ENCODE results near the gene LAMB1. TPM values are rescaled to one million over a fixed set of nuclear protein-coding genes. Genes with fewer than 3 reads are reported as not detected.

LAMB1 gene
- polyA plus RNA-seq (2011; rRNA removed): 171 and 204 TPM in 2 replicates
- 299 and 304 TPM in 2 replicates for polyA minus RNA-seq (2011; rRNA and poly(A)+ RNA removed)

DNA sequence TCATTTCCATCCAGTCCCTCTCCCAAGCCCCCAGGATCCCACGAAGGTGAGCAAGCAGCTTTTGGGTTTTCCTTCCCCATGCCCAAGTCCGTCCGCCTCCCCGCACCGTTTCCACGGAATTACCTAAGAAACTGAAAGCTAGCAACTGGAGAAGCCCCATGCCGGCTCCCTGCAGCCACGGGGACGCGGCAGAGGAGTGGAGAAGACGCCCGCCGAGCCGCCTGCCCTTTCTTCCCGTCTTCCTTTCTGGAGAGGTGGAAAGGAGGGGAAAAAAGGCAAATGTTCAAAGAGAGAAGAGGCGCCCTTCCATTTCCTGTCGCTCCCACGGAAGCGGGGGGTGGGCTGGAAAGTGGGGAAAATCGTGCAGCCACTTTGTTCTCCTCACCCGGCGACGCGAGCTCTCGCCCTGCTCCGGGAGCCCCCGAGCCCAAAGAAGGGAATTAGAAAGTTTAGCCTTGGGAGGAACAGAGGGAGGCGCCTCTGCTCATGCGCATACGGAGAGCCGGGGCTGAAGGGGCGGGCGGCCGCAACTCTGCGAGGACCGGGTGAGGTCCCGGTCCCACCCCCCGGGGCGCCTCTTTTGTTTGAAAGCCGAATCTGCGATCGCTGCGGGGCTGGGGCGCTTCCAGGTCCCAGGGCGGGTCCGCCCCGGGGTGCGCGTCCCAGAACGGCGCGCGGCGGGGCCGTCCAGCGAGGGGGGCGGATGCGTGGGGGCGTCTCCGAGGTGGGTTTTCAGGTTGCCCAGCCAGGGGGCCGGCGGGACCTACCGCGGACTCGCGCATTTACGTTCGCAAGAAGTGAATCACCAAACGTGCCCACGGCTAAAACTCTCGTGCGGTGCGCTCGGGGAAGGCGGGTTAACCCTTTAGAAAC lies at the start of gene LAMB1:
Gene LAMB1 (minus strand): TSS at position 436 of the 873 bp plus-strand sequence. CDS start 276 bp downstream, at position 160.
- Histone ChIP-seq H3K4me3 (ENCODE audit: low read depth, low read length) (peak within 1 kb of the TSS; percentile 66), H3K36me3 (ENCODE audit: control insufficient read depth, insufficient read depth, low read length) (peaks cover 2% of the 10 kb centered on the region), H3K27me3 (ENCODE audit: control insufficient read depth, insufficient read depth, low read length) (no peaks in the 10 kb centered on the region; the same call in 1 of the 2 replicates)
- DNase-seq (ENCODE audit: low read depth): no peak
- ChIA-PET CTCF (interaction anchor here (0.8 to 2.1 kb wide), 5 partner anchors 13 to 143 kb away, joined by 3 to 11 read pairs (median 11); no protein-coding TSS in a partner anchor), POLR2A (no interaction called here)
- TF ChIP-seq, protein P1, sequence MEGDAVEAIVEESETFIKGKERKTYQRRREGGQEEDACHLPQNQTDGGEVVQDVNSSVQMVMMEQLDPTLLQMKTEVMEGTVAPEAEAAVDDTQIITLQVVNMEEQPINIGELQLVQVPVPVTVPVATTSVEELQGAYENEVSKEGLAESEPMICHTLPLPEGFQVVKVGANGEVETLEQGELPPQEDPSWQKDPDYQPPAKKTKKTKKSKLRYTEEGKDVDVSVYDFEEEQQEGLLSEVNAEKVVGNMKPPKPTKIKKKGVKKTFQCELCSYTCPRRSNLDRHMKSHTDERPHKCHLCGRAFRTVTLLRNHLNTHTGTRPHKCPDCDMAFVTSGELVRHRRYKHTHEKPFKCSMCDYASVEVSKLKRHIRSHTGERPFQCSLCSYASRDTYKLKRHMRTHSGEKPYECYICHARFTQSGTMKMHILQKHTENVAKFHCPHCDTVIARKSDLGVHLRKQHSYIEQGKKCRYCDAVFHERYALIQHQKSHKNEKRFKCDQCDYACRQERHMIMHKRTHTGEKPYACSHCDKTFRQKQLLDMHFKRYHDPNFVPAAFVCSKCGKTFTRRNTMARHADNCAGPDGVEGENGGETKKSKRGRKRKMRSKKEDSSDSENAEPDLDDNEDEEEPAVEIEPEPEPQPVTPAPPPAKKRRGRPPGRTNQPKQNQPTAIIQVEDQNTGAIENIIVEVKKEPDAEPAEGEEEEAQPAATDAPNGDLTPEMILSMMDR (IDR thresholded peaks at IDR 0.05; ENCODE audit: insufficient read depth, low read depth, low read length): 0 out of 2 replicates have a peak, but pooled peaks have one; percentile 7

DNA sequence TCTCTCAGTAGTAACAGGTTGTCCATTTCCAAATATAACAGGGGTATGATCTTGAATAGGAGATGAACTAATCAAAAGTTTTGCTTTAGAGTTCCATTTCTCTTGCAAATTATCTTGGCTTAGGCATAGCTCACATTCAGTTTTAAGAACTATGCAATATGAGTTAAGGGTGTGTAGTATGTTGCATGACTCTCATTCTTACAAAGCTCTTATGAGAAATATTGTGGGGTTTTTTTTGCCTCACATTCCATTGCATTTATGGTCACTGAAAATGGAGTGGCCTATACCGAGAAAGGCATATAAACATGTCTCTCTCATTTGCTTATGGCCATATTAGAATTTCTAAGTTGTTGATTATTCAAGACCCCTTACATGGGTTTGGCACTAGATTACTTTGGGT lies 48.5 kb upstream of the LAMB1 start:
- no peak for DNase-seq (ENCODE audit: low read depth)
- H3K36me3 ChIP-seq (ENCODE audit: control insufficient read depth, insufficient read depth, low read length): no peaks in the 10 kb centered on the region
- no peaks in the 10 kb centered on the region for H3K27me3 ChIP-seq (ENCODE audit: control insufficient read depth, insufficient read depth, low read length)
- TF ChIP-seq, protein P1 (IDR thresholded peaks at IDR 0.05; ENCODE audit: insufficient read depth, low read depth, low read length): no peak
- H3K4me3 ChIP-seq (ENCODE audit: low read depth, low read length): no peak overlapping the region
- ChIA-PET POLR2A (no interaction called here), CTCF (interaction anchor here (1.0 kb wide), 1 partner anchor 20 kb away, joined by 3 read pairs; no protein-coding TSS in a partner anchor)

DNA sequence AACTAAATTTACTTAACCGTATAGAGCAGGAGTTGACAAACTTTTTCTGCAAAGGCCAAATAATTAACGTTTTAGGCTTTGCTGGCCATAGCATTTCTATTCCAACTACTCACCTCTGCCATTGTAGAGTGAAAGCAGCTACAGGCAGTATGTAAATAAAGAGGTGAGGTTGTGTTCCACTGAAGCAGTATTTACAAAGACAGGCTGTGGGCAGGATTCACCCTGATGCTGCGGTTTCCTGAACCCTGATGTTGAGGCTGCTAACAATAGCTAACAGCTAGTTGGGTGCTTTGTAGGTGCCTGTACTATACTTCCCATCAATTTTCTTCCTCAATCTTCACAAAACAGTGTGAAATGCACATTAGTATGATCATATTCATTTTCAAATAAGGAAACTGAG lies 47.0 kb upstream of the LAMB1 start:
- ChIA-PET CTCF (no interaction called here), POLR2A (no interaction called here)
- no peaks in the 10 kb centered on the region for H3K36me3 ChIP-seq (ENCODE audit: control insufficient read depth, insufficient read depth, low read length)
- no peaks in the 10 kb centered on the region for H3K27me3 ChIP-seq (ENCODE audit: control insufficient read depth, insufficient read depth, low read length)
- no peak for DNase-seq (ENCODE audit: low read depth)
- no peak overlapping the region for H3K4me3 ChIP-seq (ENCODE audit: low read depth, low read length)
- TF ChIP-seq, protein P1 (IDR thresholded peaks at IDR 0.05; ENCODE audit: insufficient read depth, low read depth, low read length): no peak

DNA sequence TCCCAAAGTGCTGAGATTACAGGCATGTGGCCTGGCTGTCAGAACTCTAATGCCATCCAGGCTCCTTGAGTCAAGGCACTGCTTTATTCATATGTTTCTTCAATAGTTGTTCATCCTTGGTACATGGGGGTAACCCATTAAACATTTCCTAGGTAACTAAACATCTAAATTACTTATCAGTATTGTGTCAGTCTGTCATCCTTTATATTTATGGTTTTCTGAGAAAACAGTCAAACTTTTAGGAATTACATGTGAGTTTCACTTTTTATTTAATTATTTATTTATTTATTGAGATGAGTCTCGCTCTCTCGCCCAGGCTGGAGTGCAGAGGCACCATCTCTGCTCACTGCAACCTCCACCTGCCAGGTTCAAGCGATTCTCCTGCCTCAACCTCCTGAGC lies 45.5 kb upstream of the LAMB1 start:
- no peak for DNase-seq (ENCODE audit: low read depth)
- ChIA-PET POLR2A (no interaction called here), CTCF (no interaction called here)
- Histone ChIP-seq H3K27me3 (ENCODE audit: control insufficient read depth, insufficient read depth, low read length) (no peaks in the 10 kb centered on the region), H3K36me3 (ENCODE audit: control insufficient read depth, insufficient read depth, low read length) (no peaks in the 10 kb centered on the region), H3K4me3 (ENCODE audit: low read depth, low read length) (no peak overlapping the region)
- TF ChIP-seq, protein P1 (IDR thresholded peaks at IDR 0.05; ENCODE audit: insufficient read depth, low read depth, low read length): no peak

DNA sequence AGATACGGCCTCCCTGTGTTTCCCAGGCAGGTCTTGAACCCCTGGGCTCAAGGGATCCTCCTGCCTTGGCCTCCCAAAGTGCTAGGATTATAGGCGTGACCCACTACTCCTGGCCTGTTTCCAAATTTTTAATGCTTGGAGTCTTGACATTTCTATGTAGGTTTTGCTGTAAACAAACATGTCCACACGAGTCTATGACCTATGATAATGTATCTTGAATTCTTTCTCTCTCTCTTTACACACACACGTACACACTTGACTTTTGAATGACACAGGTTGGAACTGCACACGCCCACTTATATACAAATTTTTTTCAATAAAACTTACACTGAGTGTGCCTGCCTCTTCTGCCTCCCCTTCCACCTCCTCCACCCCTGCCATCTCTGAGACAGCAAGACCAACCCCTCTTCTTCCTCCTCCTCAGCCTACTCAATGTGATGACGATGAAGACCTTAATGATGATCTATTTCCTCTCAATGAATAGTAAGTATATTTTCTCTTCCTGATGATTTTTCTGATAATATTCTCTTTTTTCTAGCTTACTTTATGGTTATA lies 44.1 kb upstream of the LAMB1 start:
- CTCF ChIA-PET: no interaction called here
- TF ChIP-seq, protein P1 (IDR thresholded peaks at IDR 0.05; ENCODE audit: insufficient read depth, low read depth, low read length): no peak

More for the DNA sequence above, 44.1 kb upstream of the LAMB1 start:
- POLR2A ChIA-PET: no interaction called here
- Histone ChIP-seq H3K36me3 (ENCODE audit: control insufficient read depth, insufficient read depth, low read length) (no peaks in the 10 kb centered on the region), H3K27me3 (ENCODE audit: control insufficient read depth, insufficient read depth, low read length) (no peaks in the 10 kb centered on the region), H3K4me3 (ENCODE audit: low read depth, low read length) (no peak overlapping the region)
- no peak for DNase-seq (ENCODE audit: low read depth)

Data from BJ (cell line).